GM12891 (cell line): ENCODE results near the gene HIRA.

Experiments used
- PAX5 ChIP-seq: IDR thresholded peaks from 2 replicates; pipeline ENCODE4 v1.6.1; 2011; ENCODE audit warnings: low read length, moderate library complexity, mild to moderate bottlenecking; ENCODE audit not compliant: insufficient read depth, severe bottlenecking
- POLR2A ChIP-seq: IDR thresholded peaks from 2 replicates; pipeline ENCODE4 v1.6.1; 2011; ENCODE audit warnings: low read depth, low read length, control low read depth
- POLR2AphosphoS5 ChIP-seq: IDR thresholded peaks from 2 replicates; pipeline ENCODE4 v1.6.1; 2011; ENCODE audit warnings: low read depth, low read length, control low read depth
- POU2F2 ChIP-seq: IDR thresholded peaks from 2 replicates; pipeline ENCODE4 v1.6.1; 2011; ENCODE audit warnings: low read depth, mild to moderate bottlenecking, control low read depth, low read length, moderate library complexity
- TAF1 ChIP-seq: IDR thresholded peaks from 2 replicates; pipeline ENCODE4 v1.6.1; 2011; ENCODE audit warnings: low read depth, low read length, control low read depth

GRCh38 chr22:19419464-19420178, 11.9 kb downstream of the HIRA start:
- TF ChIP-seq POLR2A = no peak
- TF ChIP-seq POLR2AphosphoS5 = no peak
- no peak for TF ChIP-seq POU2F2
- TF ChIP-seq TAF1 = no peak
- no peak for TF ChIP-seq PAX5
